ENCODE results near the gene BRD7.

Gene BRD7

DNA sequence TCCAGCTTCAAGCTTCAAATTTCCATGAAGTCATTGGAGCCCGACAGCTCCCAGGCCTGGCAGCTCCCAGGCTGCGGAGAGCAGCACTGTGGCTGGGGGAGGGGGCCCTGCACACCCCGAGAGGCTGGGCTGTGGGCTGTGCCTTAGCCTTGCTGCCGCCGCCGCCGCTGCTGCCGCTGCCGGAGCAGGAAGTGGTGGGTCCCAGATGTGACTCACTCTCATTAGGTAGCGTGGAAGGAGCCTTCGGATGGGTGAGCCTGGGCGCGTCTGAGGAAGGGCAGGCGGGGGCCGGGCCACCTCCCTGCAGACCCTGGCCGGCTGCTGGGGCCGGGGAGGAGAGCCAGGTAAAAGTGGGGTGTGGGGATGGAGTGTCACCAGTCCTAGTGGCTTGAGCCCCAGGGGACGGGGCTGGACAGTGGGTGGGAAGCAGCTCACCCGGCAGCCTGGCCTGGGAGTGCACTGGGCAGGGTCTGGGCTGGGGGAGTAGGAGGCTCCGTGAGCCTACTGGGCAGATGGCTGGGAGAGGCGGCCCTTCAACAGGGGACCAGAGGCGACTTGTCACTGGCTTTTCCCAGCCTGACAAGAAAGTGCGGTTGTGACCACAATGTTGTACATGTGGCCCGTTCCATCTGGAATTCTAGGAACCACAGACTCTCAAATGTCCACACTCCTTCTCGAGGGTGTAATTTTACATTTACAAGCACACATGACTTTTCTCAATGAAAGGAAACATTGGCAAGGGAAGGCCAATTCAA, 102.3 kb downstream of the BRD7 start, which contains the start of gene ADCY7:
Gene ADCY7 (plus strand): TSS at position 215 of the 755 bp plus-strand sequence. CDS start 21,629 bp downstream, outside the sequence.
- Histone ChIP-seq H4K20me1 (ENCODE audit: insufficient read depth, low read length) (no peaks in the 10 kb centered on the region), H3K4me2 (ENCODE audit: low read length) (peak within 1 kb of the TSS; percentile 98), H3K4me1 (ENCODE audit: low read length) (peaks cover 32% of the 10 kb centered on the region), H3K9ac (ENCODE audit: low read length) (peak within 1 kb of the TSS; percentile 77), H3K27me3 (ENCODE audit: low read depth, low read length) (no peaks in the 10 kb centered on the region), H3K4me3 (ENCODE audit: low read length) (peak within 1 kb of the TSS; percentile 84), H3K9me3 (ENCODE audit: insufficient read depth, low read length) (no peaks in the 10 kb centered on the region), H3K36me3 (replicated peaks; ENCODE audit: low read depth, low read length) (no peaks in the 10 kb centered on the region), H3K79me2 (ENCODE audit: low read length) (no peaks in the 10 kb centered on the region), H3K27ac (ENCODE audit: low read length) (no peak within 1 kb of the TSS), H2AFZ (ENCODE audit: low read depth, low read length) (peak within 1 kb of the TSS; percentile 85)
- TF ChIP-seq, protein P1, sequence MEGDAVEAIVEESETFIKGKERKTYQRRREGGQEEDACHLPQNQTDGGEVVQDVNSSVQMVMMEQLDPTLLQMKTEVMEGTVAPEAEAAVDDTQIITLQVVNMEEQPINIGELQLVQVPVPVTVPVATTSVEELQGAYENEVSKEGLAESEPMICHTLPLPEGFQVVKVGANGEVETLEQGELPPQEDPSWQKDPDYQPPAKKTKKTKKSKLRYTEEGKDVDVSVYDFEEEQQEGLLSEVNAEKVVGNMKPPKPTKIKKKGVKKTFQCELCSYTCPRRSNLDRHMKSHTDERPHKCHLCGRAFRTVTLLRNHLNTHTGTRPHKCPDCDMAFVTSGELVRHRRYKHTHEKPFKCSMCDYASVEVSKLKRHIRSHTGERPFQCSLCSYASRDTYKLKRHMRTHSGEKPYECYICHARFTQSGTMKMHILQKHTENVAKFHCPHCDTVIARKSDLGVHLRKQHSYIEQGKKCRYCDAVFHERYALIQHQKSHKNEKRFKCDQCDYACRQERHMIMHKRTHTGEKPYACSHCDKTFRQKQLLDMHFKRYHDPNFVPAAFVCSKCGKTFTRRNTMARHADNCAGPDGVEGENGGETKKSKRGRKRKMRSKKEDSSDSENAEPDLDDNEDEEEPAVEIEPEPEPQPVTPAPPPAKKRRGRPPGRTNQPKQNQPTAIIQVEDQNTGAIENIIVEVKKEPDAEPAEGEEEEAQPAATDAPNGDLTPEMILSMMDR (IDR thresholded peaks at IDR 0.05; ENCODE audit: low read depth, low read length), result no peak
- no peak for TF ChIP-seq EZH2phosphoT487 (IDR thresholded peaks at IDR 0.05; ENCODE audit: low read depth)
